Fibroblast of peridontal ligament (primary cell): ENCODE results near the gene GZMM.

ENCODE experiments used
- DNase-seq: peaks from one replicate; pipeline ENCODE4 v3.0.0-alpha.2; 2010; ENCODE audit errors: extremely low read depth

The GZMM gene

GRCh38 chr19:597406-598315 is 53.8 kb downstream of the GZMM start:
- DNase-seq: no peak
